Peyer's patch (tissue), 4 donors: Measurements from ENCODE around the gene SYT8. TPM values are rescaled to one million over a fixed set of nuclear protein-coding genes. Genes with fewer than 3 reads are reported as not detected.

Experiments
- DNase-seq, 3 donors: peaks; one replicate each; pipeline ENCODE4 v3.0.0-alpha.2; 2017 to 2019
- H3K27ac ChIP-seq, 4 donors: fragments of 200-600 bp; sonication (generic); one replicate each; pipeline ENCODE4 v1.5.1; 2016 to 2019
- H3K27me3 ChIP-seq, 2 donors: fragments of 200-600 bp; sonication (generic); one replicate each; pipeline ENCODE4 v1.5.1; 2019
- H3K36me3 ChIP-seq, 3 donors: fragments of 200-600 bp; sonication (generic); one replicate each; pipeline ENCODE4 v1.5.1; 2016 to 2019
- H3K4me1 ChIP-seq, 4 donors: fragments of 200-600 bp; sonication (generic); one replicate each; pipeline ENCODE4 v1.5.1; 2016 to 2019
- H3K4me3 ChIP-seq, 4 donors: fragments of 200-600 bp; sonication (generic); 1 replicate in 3 of 4; 2 replicates in 1 of 4; pipeline ENCODE4 v1.5.1; 2016 to 2019; ENCODE audit warnings: mild to moderate bottlenecking in 1 of 4
- H3K9me3 ChIP-seq, 4 donors: fragments of 200-600 bp; sonication (generic); one replicate each; pipeline ENCODE4 v1.5.1; 2016 to 2019; ENCODE audit warnings: mild to moderate bottlenecking in 1 of 4
- POLR2A ChIP-seq, 2 donors: fragments of 450-650 bp; IDR thresholded peaks; one replicate each; pipeline ENCODE4 v1.5.1; 2017; ENCODE audit warnings: antibody characterized with exemption in 2 of 2, mild to moderate bottlenecking in 2 of 2, moderate library complexity in 2 of 2
- total RNA-seq, 4 donors: library from RNA; depleted of rRNA; stranded (reverse); fragments of >200 nt; gene quantifications; one replicate each; pipeline ENCODE4 v1.1.0, GENCODE V29; 2016
- TF ChIP-seq, protein P1 (sequence below), 6 experiments: fragments of 450-650 bp in 4 of 6; fragments of 200-600 bp in 2 of 6; sonication (generic) in 1 of 6; IDR thresholded peaks; one replicate each; pipeline ENCODE4 v1.5.1; 2017 to 2019; ENCODE audit warnings: antibody characterized with exemption in 6 of 6, mild to moderate bottlenecking in 3 of 6, moderate library complexity in 1 of 6

The SYT8 gene
- total RNA-seq, 4 donors from 2014 or later: 21.3 to 57.6 (median 44.6) TPM; not detected in 1

DNA sequence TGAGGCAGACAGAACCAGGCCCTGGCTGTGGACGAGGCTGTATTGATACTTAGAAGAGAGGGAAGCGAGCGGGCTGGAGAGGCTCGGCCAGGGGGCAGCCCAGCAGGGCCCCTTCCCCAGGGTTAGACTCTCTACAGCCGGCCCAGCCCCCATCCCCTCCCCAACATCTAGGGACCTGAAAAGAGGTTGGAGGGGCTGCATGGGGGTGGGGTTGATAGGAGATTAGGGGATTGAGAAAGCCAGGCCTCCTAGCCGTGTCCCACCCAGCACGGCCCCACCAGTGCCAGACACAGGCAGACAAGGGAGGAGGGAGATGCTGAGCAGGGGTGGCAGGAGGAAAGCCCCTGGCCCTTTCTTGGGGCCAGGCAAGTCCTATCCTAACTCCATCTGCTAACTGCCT is 23.8 kb downstream of the SYT8 start:
- Histone ChIP-seq H3K27me3 (no peaks in the 10 kb centered on the region), H3K36me3 (no peaks in the 10 kb centered on the region), H3K4me3 (no peak overlapping the region), H3K4me1 (peaks cover 0 to 31% (median 18%) of the 10 kb centered on the region in 4 donors), H3K9me3 (no peaks in the 10 kb centered on the region), H3K27ac (no peak overlapping the region)
- no peak for TF ChIP-seq POLR2A (IDR thresholded peaks at IDR 0.05)
- TF ChIP-seq, protein P1, sequence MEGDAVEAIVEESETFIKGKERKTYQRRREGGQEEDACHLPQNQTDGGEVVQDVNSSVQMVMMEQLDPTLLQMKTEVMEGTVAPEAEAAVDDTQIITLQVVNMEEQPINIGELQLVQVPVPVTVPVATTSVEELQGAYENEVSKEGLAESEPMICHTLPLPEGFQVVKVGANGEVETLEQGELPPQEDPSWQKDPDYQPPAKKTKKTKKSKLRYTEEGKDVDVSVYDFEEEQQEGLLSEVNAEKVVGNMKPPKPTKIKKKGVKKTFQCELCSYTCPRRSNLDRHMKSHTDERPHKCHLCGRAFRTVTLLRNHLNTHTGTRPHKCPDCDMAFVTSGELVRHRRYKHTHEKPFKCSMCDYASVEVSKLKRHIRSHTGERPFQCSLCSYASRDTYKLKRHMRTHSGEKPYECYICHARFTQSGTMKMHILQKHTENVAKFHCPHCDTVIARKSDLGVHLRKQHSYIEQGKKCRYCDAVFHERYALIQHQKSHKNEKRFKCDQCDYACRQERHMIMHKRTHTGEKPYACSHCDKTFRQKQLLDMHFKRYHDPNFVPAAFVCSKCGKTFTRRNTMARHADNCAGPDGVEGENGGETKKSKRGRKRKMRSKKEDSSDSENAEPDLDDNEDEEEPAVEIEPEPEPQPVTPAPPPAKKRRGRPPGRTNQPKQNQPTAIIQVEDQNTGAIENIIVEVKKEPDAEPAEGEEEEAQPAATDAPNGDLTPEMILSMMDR (IDR thresholded peaks at IDR 0.05): no peak
- no peak for DNase-seq

DNA sequence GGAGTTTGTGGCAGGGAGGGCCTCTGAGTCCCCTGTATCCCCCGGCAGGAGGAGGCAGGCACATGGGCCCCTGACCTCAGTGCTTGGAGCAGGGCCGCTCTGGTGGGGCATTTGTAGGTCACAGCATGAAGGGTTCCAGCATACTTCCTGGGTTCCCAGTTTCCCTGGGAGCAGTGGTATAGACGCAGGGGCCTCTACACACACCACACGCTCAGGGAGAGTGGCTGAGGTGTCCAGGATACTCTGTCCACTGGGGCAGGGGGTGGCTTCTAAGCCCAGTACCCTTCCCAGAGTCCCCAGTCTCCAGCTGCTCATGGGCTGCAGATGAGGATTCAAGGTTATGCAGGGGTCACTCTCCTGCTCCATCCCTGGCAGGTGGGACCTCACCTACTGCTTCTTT is 24.2 kb downstream of the SYT8 start:
- TF ChIP-seq, protein P1 (IDR thresholded peaks at IDR 0.05): no peak
- no peak for DNase-seq
- no peak overlapping the region for H3K4me3 ChIP-seq
- no peaks in the 10 kb centered on the region for H3K9me3 ChIP-seq
- H3K36me3 ChIP-seq: no peaks in the 10 kb centered on the region
- H3K27ac ChIP-seq: no peak overlapping the region
- H3K4me1 ChIP-seq: peaks cover 0 to 31% (median 20%) of the 10 kb centered on the region in 4 donors
- H3K27me3 ChIP-seq: no peaks in the 10 kb centered on the region

DNA sequence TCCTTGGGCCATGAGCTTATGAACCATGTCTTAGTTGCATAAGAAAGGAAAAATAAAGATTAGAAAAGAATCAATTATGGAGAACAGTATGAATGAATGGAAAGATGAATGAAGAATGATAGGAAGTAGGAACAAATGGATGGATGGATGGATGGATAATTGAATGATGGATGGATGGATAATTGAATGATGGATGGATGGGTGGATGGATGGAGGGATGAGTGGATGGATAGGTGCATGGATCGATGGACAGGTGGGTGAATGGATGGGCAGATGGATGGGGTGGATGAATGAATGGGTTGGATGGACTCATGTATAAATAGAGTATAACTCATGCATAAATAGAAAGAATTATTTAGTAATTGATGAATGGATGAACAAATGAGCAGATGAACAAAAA is 25.3 kb downstream of the SYT8 start:
- no peaks in the 10 kb centered on the region for H3K36me3 ChIP-seq
- no peak overlapping the region for H3K4me3 ChIP-seq
- no peaks in the 10 kb centered on the region for H3K27me3 ChIP-seq
- H3K4me1 ChIP-seq: peaks cover 0 to 28% (median 23%) of the 10 kb centered on the region in 4 donors
- no peak overlapping the region for H3K27ac ChIP-seq
- DNase-seq: no peak
- TF ChIP-seq, protein P1 (IDR thresholded peaks at IDR 0.05): no peak
- no peak for TF ChIP-seq POLR2A (IDR thresholded peaks at IDR 0.05)
- H3K9me3 ChIP-seq: no peaks in the 10 kb centered on the region

DNA sequence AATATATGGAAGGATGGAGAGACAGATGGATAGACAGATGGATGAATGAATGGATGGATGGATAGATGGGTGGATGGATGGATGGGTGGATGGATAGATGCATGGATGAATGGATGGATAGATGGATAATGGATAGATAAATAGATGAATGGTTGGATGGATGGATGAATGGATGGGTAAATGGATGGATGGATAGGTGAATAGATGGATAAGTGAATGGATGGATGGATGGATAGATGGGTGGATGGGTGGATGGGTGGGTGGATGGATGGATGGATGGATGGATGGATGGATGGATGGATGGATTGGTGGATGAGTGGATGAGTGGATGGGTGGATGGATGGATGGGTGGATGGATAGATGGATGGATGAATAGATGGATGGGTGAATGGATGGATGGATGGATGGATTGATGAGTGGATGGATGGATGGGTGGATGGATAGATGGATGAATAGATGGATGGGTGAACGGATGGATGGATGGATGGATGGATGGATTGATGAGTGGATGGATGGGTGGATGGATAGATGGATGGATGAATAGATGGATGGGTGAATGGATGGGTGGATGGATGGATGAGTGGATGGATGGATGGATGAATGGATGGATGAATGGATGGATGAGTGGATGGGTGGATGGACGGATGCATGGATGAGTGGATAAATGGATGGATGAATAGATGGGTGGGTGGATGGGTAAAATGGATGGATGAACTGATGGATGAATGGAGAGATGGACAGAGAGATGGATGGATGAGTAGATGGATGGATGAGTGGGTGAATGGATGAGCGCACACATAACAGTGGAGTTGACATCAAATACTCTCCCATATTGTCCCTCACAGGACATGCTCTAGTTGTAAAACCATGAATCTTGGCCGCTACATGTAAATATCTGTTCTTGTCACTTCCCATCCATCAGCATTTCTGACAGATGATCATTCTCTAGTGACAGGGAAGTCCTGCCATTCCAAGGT is 26.9 kb downstream of the SYT8 start:
- Histone ChIP-seq H3K4me3 (no peak overlapping the region), H3K9me3 (no peaks in the 10 kb centered on the region), H3K4me1 (peaks cover 0 to 26% (median 16%) of the 10 kb centered on the region in 4 donors), H3K27ac (no peak overlapping the region), H3K36me3 (no peaks in the 10 kb centered on the region), H3K27me3 (no peaks in the 10 kb centered on the region)
- DNase-seq: no peak
- TF ChIP-seq POLR2A (IDR thresholded peaks at IDR 0.05): no peak
- TF ChIP-seq, protein P1 (IDR thresholded peaks at IDR 0.05): no peak

DNA sequence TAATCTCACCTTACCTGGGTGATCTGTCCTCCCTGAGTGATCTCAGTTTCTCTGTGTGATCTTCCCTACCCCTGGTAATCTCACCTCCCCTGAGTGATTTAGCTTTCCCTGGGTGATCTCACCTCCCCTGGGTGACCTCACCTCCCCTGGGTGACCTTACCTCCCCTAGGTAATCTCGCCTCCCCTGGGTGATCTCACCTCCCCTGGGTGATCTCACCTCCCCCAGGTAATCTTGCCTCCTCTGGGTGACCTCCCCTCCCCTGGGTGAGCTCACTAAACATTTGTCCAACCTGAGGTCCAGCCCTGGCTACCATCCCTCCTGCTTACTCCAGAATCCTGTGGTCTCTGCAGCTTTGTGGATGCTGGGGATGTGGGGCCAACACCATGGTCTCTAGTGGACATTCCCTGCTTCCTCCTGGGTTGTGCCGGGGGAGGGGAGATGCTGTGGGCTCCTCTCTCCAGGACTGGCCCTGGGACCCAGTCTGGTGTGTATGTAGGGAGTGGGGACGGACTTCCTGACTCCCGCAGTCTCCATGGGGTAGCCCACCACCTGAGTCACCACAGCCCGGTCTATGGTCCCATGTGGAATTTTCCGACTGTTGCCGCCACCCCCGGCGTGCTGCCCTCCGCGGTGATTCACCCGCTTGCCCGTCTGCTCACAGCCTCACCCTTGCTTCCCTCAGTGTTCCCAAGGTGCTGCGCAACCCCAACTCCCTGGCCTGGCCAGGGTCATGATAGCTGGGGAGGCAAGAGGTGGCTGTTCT is 28.0 kb downstream of the SYT8 start:
- TF ChIP-seq POLR2A (IDR thresholded peaks at IDR 0.05): no peak
- TF ChIP-seq, protein P1 (IDR thresholded peaks at IDR 0.05): no peak
- peak overlapping the region in 3 of 4 donors; percentile 59 to 79 (median 74) for H3K27ac ChIP-seq
- no peak for DNase-seq
- no peaks in the 10 kb centered on the region for H3K27me3 ChIP-seq
- H3K4me1 ChIP-seq: peaks cover 0 to 26% (median 8%) of the 10 kb centered on the region in 4 donors
- H3K36me3 ChIP-seq: no peaks in the 10 kb centered on the region
- no peak overlapping the region for H3K4me3 ChIP-seq
- no peaks in the 10 kb centered on the region for H3K9me3 ChIP-seq
